Measurements from ENCODE around the gene SMARCD3.

SMARCD3 gene

GRCh38 chr7:151249034-151249731 is 689 bp upstream of the SMARCD3 start:
- FAIRE-seq = no peak

GRCh38 chr7:151247611-151248345 is 716 bp downstream of the SMARCD3 start:
- FAIRE-seq = no peak

More at GRCh38 chr7:151249034-151249731, 689 bp upstream of the SMARCD3 start:
- no peak for DNase-seq (ENCODE audit: low spot score)

GRCh38 chr7:151246851-151247580 is 1.5 kb downstream of the SMARCD3 start:
- FAIRE-seq (no peak), DNase-seq (ENCODE audit: low spot score) (no peak)

More at GRCh38 chr7:151247611-151248345, 716 bp downstream of the SMARCD3 start:
- DNase-seq (ENCODE audit: low spot score) = no peak

- DNase-seq (ENCODE audit: low spot score) = no peak
- FAIRE-seq = no peak
These were observed 2.2 kb downstream of the SMARCD3 start for GRCh38 chr7:151246102-151246850.

GRCh38 chr7:151245360-151246101 is 3.0 kb downstream of the SMARCD3 start:
- peak; percentile 41 for DNase-seq (ENCODE audit: low spot score)
- no peak for FAIRE-seq

GRCh38 chr7:151244841-151245346 is 3.6 kb downstream of the SMARCD3 start:
- no peak for FAIRE-seq
- DNase-seq (ENCODE audit: low spot score) = no peak

GRCh38 chr7:151244196-151244840 is 4.2 kb downstream of the SMARCD3 start:
- DNase-seq (ENCODE audit: low spot score) (no peak), FAIRE-seq (no peak)

GRCh38 chr7:151243408-151244195 is 4.9 kb downstream of the SMARCD3 start:
- no peak for DNase-seq (ENCODE audit: low spot score)
- no peak for FAIRE-seq

GRCh38 chr7:151243045-151243349 is 5.5 kb downstream of the SMARCD3 start:
- FAIRE-seq (no peak), DNase-seq (ENCODE audit: low spot score) (no peak)

- DNase-seq (ENCODE audit: low spot score) (no peak), FAIRE-seq (no peak)
These were observed 6.1 kb downstream of the SMARCD3 start for GRCh38 chr7:151242159-151243044.

GRCh38 chr7:151241755-151242096 is 6.8 kb downstream of the SMARCD3 start:
- no peak for FAIRE-seq

GRCh38 chr7:151240942-151241754 is 7.3 kb downstream of the SMARCD3 start:
- FAIRE-seq (no peak), DNase-seq (ENCODE audit: low spot score) (no peak)

More at GRCh38 chr7:151241755-151242096, 6.8 kb downstream of the SMARCD3 start:
- no peak for DNase-seq (ENCODE audit: low spot score)

- DNase-seq (ENCODE audit: low spot score) (no peak), FAIRE-seq (no peak)
These were observed 8.0 kb downstream of the SMARCD3 start for GRCh38 chr7:151240536-151240935.

GRCh38 chr7:151239837-151240459 is 8.5 kb downstream of the SMARCD3 start:
- DNase-seq (ENCODE audit: low spot score) = no peak
- FAIRE-seq = no peak

GRCh38 chr7:151238924-151239836 is 9.3 kb downstream of the SMARCD3 start:
- DNase-seq (ENCODE audit: low spot score) (no peak), FAIRE-seq (no peak)

- FAIRE-seq (no peak), DNase-seq (ENCODE audit: low spot score) (no peak)
These were observed 10.2 kb downstream of the SMARCD3 start for GRCh38 chr7:151238190-151238810.

Measured in urothelium cell line (cell line).